GM19099 (cell line): ENCODE data around the gene GRAMD4.

Source experiments
- POLR2A ChIP-seq: IDR thresholded peaks from 3 replicates; pipeline ENCODE4 v1.6.1; 2011; ENCODE audit warnings: low read depth; ENCODE audit not compliant: insufficient read length; ENCODE audit errors: extremely low read depth

Gene GRAMD4

GRCh38 chr22:46707827-46708570 is 87.8 kb downstream of the GRAMD4 start:
- no peak for TF ChIP-seq POLR2A

GRCh38 chr22:46708766-46709330 is 88.7 kb downstream of the GRAMD4 start:
- no peak for TF ChIP-seq POLR2A

- no peak for TF ChIP-seq POLR2A
Measured at GRCh38 chr22:46710806-46711205, 90.6 kb downstream of the GRAMD4 start.

- no peak for TF ChIP-seq POLR2A
Measured at GRCh38 chr22:46712288-46712687, 92.1 kb downstream of the GRAMD4 start.

- no peak for TF ChIP-seq POLR2A
Measured at GRCh38 chr22:46714550-46714949, 94.4 kb downstream of the GRAMD4 start.

GRCh38 chr22:46719921-46720320 is 99.7 kb downstream of the GRAMD4 start:
- no peak for TF ChIP-seq POLR2A

- no peak for TF ChIP-seq POLR2A
Measured at GRCh38 chr22:46721501-46722085, 101.4 kb downstream of the GRAMD4 start.

GRCh38 chr22:46723882-46724281 is 103.7 kb downstream of the GRAMD4 start:
- no peak for TF ChIP-seq POLR2A

- no peak for TF ChIP-seq POLR2A
Measured at GRCh38 chr22:46725096-46725495, 104.9 kb downstream of the GRAMD4 start.

GRCh38 chr22:46726066-46726985 is 106.1 kb downstream of the GRAMD4 start:
- TF ChIP-seq POLR2A = no peak

- no peak for TF ChIP-seq POLR2A
Measured at GRCh38 chr22:46726986-46727317, 106.8 kb downstream of the GRAMD4 start.

GRCh38 chr22:46727813-46728364 is 107.7 kb downstream of the GRAMD4 start:
- TF ChIP-seq POLR2A = no peak

- no peak for TF ChIP-seq POLR2A
Measured at GRCh38 chr22:46728470-46728869, 108.3 kb downstream of the GRAMD4 start.
